Measurements from ENCODE around the gene RETREG2. TPM values are rescaled to one million over a fixed set of nuclear protein-coding genes. Genes with fewer than 3 reads are reported as not detected.

RETREG2 gene
- total and polyA plus RNA-seq, 2 of the 4 experiments (the other 2 are of a cell fraction) = 45.2 to 51.1 TPM

DNA sequence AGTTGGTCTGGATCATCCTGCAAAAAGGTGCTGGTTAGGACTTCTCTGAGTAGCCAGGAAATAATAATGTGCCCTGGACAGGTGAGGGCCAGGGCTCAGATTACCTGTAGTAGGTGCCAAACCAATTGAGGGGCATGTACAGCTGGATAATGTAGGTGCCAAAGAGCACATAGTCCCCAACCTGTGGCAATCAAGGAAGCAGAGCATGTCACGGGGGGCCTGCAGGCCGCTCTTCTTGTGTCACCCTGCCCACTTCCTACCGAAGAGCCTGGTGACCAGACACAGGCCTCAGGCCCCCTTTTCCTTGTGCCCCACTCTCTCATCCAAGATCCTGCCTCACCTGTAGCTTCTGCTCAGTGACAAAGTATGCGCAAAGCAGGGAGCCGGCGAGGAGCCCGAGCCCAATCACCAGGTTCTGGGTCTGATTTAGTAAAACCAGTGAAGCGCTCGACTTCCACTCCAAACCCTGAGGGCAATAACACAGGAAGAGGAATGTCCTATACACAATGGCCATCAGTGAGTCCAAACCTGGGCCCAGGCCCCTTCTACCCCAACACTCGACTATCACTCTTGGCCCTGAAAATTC, 35.5 kb downstream of the RETREG2 start:
- H2AFZ ChIP-seq (replicated peaks; ENCODE audit: low read length, poor library complexity) = no peak overlapping the region
- no peak overlapping the region for H3K23ac ChIP-seq (ENCODE audit: low read depth, low read length)
- no peak overlapping the region for H4K8ac ChIP-seq (ENCODE audit: low read depth in 2 of 2, low read length in 2 of 2)
- no peak for ATAC-seq (ENCODE audit: low read depth)
- no peaks in the 10 kb centered on the region for H3K4me1 ChIP-seq (ENCODE audit: control insufficient read depth, insufficient read depth, low read length)
- H3K27me3 ChIP-seq (ENCODE audit: control insufficient read depth, insufficient read depth, low read length) = no peaks in the 10 kb centered on the region
- no peak overlapping the region for H3K4ac ChIP-seq (ENCODE audit: low read depth, low read length)
- intact Hi-C loops (cut with micrococcal nuclease) = no loop called here
- DNase-seq = no peak
- H3K14ac ChIP-seq (replicated peaks; ENCODE audit: low read depth, low read length) = no peak overlapping the region
- H3K56ac ChIP-seq (ENCODE audit: extremely low read depth, insufficient read depth, low read length) = no peak overlapping the region
- TF ChIP-seq SMC3 (IDR thresholded peaks at IDR 0.05; ENCODE audit: low read depth, low read length) = no peak
- TF ChIP-seq, protein P1, sequence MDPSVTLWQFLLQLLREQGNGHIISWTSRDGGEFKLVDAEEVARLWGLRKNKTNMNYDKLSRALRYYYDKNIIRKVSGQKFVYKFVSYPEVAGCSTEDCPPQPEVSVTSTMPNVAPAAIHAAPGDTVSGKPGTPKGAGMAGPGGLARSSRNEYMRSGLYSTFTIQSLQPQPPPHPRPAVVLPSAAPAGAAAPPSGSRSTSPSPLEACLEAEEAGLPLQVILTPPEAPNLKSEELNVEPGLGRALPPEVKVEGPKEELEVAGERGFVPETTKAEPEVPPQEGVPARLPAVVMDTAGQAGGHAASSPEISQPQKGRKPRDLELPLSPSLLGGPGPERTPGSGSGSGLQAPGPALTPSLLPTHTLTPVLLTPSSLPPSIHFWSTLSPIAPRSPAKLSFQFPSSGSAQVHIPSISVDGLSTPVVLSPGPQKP (IDR thresholded peaks at IDR 0.05; ENCODE audit: borderline replicate concordance, low read depth, low read length) = no peak
- TF ChIP-seq NFE2L2 (IDR thresholded peaks at IDR 0.05; ENCODE audit: low read depth, low read length) = no peak
- no peak for TF ChIP-seq MXI1 (IDR thresholded peaks at IDR 0.05; ENCODE audit: borderline replicate concordance, low read depth, low read length)
- TF ChIP-seq RAD21 (IDR thresholded peaks at IDR 0.05; ENCODE audit: low read length) = no peak
- TF ChIP-seq, protein P2, sequence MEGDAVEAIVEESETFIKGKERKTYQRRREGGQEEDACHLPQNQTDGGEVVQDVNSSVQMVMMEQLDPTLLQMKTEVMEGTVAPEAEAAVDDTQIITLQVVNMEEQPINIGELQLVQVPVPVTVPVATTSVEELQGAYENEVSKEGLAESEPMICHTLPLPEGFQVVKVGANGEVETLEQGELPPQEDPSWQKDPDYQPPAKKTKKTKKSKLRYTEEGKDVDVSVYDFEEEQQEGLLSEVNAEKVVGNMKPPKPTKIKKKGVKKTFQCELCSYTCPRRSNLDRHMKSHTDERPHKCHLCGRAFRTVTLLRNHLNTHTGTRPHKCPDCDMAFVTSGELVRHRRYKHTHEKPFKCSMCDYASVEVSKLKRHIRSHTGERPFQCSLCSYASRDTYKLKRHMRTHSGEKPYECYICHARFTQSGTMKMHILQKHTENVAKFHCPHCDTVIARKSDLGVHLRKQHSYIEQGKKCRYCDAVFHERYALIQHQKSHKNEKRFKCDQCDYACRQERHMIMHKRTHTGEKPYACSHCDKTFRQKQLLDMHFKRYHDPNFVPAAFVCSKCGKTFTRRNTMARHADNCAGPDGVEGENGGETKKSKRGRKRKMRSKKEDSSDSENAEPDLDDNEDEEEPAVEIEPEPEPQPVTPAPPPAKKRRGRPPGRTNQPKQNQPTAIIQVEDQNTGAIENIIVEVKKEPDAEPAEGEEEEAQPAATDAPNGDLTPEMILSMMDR (conservative IDR thresholded peaks at IDR 0.05; ENCODE audit: low read depth, low read length) = no peak
- TF ChIP-seq, protein P3, sequence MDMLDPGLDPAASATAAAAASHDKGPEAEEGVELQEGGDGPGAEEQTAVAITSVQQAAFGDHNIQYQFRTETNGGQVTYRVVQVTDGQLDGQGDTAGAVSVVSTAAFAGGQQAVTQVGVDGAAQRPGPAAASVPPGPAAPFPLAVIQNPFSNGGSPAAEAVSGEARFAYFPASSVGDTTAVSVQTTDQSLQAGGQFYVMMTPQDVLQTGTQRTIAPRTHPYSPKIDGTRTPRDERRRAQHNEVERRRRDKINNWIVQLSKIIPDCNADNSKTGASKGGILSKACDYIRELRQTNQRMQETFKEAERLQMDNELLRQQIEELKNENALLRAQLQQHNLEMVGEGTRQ (IDR thresholded peaks at IDR 0.05; ENCODE audit: low read depth, low read length) = no peak
- no peak for TF ChIP-seq FOS (IDR thresholded peaks at IDR 0.05; ENCODE audit: low read depth, low read length)
- TF ChIP-seq RCOR1 (IDR thresholded peaks at IDR 0.05; ENCODE audit: insufficient replicate concordance, low read length) = no peak
- no peak for TF ChIP-seq CEBPB (IDR thresholded peaks at IDR 0.05; ENCODE audit: low read depth, low read length)
- no peak for TF ChIP-seq MAZ (IDR thresholded peaks at IDR 0.05; ENCODE audit: borderline replicate concordance, low read depth, low read length)
- ChIA-PET CTCF (no interaction called here), POLR2A (ENCODE audit: unreplicated experiment) (no interaction called here)
- 89% methylated on average over 1 of the region's 10 CpGs; no CpG with 5 or more reads in 1 of the 2 experiments for WGBS, 2 experiments (ENCODE audit: extremely low coverage in 2 of 2, insufficient read length in 1 of 2)
- H3K9me1 ChIP-seq (ENCODE audit: insufficient read depth, low read length) = peaks cover 6% of the 10 kb centered on the region
- H3K36me3 ChIP-seq (ENCODE audit: control insufficient read depth, insufficient read depth, low read length) = peaks cover 57% of the 10 kb centered on the region
- peaks cover 11% of the 10 kb centered on the region for H4K20me1 ChIP-seq (ENCODE audit: insufficient read depth, low read length)
- no peak overlapping the region for H3K4me2 ChIP-seq (ENCODE audit: low read depth, low read length)
- H3K9ac ChIP-seq (ENCODE audit: low read depth, low read length) = no peak overlapping the region
- H2BK120ac ChIP-seq (ENCODE audit: low read depth, low read length) = no peak overlapping the region
- H3K27ac ChIP-seq (ENCODE audit: insufficient read depth, low read length) = no peak overlapping the region
- in situ Hi-C loops (cut with MboI; ENCODE audit: low sequenced_read_pairs) = no loop called here
- no peak overlapping the region for H4K5ac ChIP-seq (ENCODE audit: low read depth, low read length)
- no peak overlapping the region for H2BK20ac ChIP-seq (ENCODE audit: low read depth, low read length)
- H3K18ac ChIP-seq (ENCODE audit: low read depth, low read length) = no peak overlapping the region
- H3K9me3 ChIP-seq (ENCODE audit: control insufficient read depth, insufficient read depth, low read length) = no peaks in the 10 kb centered on the region
- dilution Hi-C loops (cut with HindIII; ENCODE audit: low sequenced_read_pairs, unreplicated experiment) = no loop called here
- H2BK5ac ChIP-seq (ENCODE audit: low read depth, low read length, poor library complexity, severe bottlenecking) = no peak overlapping the region
- no peak overlapping the region for H4K91ac ChIP-seq (ENCODE audit: insufficient read depth, low read depth, low read length)
- no peak overlapping the region for H3K4me3 ChIP-seq (ENCODE audit: insufficient read depth, low read depth, low read length)
- peaks cover 8 to 26% of the 10 kb centered on the region in 2 experiments; a peak in 3 of 4 replicates for H3K79me1 ChIP-seq (ENCODE audit: low read depth in 1 of 2, low read length in 2 of 2)
- no peak overlapping the region for H2BK15ac ChIP-seq (ENCODE audit: low read depth, low read length)
- BruUV-seq (replicated peaks) = no TSS peak
- H2AK5ac ChIP-seq (ENCODE audit: low read depth, low read length) = no peak overlapping the region
- H2AK9ac ChIP-seq (replicated peaks; ENCODE audit: low read depth, low read length, poor library complexity) = peak overlapping the region; percentile 12

Data from IMR-90 (cell line).